Esophagus squamous epithelium (tissue), 4 donors: ENCODE results near the gene BTBD2.

Experiments used
- POLR2A ChIP-seq, 4 donors: fragments of 450-650 bp; IDR thresholded peaks; one replicate each; pipeline ENCODE4 v1.6.1; 2017; ENCODE audit warnings: antibody characterized with exemption in 4 of 4, mild to moderate bottlenecking in 4 of 4, moderate library complexity in 3 of 4
- TF ChIP-seq, protein P1 (sequence below), 6 experiments: fragments of 450-650 bp in 4 of 6; fragments of 200-600 bp in 2 of 6; sonication (generic) in 2 of 6; IDR thresholded peaks; one replicate each; pipeline ENCODE4 v1.5.1; 2016 to 2019; ENCODE audit warnings: antibody characterized with exemption in 6 of 6, mild to moderate bottlenecking in 4 of 6, moderate library complexity in 4 of 6

DNA sequence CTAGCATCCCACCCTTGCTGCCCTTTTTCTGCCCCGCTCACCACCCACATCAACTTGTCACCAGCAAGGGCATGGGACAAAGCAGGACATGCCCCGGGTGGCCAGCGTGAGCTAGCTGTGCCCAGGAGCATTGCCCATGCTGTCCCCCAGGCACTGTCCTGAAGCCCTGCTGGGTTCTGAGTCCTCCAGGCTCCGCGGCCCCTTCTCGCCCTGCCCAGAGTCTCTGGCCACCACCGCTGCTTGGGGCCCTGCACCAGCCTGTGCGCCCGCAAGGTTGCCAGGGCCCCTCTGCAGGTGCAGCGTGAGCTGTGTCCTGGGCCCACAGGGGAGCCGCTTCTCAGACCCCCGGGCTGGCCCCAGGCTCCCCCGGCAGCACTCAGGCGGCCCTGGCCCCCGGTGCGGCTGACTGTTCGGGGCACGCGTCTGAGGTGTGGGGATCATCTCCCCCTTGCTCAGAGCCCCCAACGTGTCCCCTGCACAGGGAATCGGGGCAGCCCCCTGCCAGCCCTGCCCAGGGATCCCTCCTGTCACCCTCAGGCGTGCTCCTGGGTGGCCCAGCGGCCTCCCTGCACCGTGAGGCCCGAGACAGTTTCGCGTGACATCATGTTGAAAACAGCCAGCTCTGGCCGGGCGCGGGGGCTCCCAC lies 70.5 kb downstream of the BTBD2 start:
- TF ChIP-seq POLR2A (IDR thresholded peaks at IDR 0.05), result no peak
- TF ChIP-seq, protein P1, sequence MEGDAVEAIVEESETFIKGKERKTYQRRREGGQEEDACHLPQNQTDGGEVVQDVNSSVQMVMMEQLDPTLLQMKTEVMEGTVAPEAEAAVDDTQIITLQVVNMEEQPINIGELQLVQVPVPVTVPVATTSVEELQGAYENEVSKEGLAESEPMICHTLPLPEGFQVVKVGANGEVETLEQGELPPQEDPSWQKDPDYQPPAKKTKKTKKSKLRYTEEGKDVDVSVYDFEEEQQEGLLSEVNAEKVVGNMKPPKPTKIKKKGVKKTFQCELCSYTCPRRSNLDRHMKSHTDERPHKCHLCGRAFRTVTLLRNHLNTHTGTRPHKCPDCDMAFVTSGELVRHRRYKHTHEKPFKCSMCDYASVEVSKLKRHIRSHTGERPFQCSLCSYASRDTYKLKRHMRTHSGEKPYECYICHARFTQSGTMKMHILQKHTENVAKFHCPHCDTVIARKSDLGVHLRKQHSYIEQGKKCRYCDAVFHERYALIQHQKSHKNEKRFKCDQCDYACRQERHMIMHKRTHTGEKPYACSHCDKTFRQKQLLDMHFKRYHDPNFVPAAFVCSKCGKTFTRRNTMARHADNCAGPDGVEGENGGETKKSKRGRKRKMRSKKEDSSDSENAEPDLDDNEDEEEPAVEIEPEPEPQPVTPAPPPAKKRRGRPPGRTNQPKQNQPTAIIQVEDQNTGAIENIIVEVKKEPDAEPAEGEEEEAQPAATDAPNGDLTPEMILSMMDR (IDR thresholded peaks at IDR 0.05), result no peak
